Measurements from ENCODE around the gene PCSK2. TPM values are rescaled to one million over a fixed set of nuclear protein-coding genes. Genes with fewer than 3 reads are reported as not detected.

Gene PCSK2
- total RNA-seq, 1 donor from 2014 or later = not detected

DNA sequence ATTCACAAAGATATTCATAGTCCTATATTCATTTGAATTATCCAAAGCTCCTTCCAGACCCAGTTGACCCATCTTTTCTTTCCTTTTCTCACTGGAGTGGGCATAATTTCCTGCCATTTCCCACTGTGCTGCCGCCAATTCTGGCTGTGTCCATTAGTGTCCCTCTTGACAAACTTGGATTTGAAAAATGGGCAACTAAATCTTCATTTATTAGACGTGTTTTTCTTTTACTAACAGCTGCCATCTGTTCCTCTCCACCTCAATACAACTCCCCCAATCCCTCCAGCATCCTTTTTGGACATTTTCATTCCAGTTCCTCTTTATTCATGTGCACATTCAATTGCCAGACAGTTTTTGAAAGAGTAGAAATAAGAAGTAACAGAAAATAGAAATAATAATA is 90.5 kb downstream of the PCSK2 start:
- Mint-ChIP-seq H3K36me3 (ENCODE audit: low read depth) (no peaks in the 10 kb centered on the region), H3K27ac (no peak overlapping the region), H3K9me3 (no peaks in the 10 kb centered on the region), H3K4me1 (ENCODE audit: low read depth) (no peaks in the 10 kb centered on the region), H3K4me3 (ENCODE audit: low read depth) (no peak overlapping the region), H3K27me3 (ENCODE audit: low read depth) (peaks cover 23% of the 10 kb centered on the region)
- intact Hi-C loops (cut with micrococcal nuclease) = no loop called here
- no peak for DNase-seq (ENCODE audit: low spot score)

DNA sequence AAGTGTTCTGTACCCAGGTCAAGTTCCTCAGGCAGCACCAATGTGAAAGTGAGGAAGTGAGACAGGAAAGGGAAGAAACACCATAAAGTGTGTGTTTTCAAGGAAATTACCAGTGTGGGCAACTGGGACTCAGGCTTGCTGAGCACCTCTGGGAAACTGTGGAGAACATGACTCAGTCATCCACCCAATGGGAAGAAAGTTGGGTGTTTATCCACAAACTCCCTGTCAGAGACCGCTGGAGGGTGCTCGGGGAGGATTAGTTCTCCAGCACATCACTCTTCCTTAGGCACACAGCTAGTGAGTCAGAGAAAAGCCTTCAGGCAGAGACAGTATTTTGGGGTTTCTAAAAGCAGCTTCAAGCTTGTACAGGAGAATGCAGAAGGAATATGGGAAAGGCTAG is 93.6 kb downstream of the PCSK2 start:
- DNase-seq (ENCODE audit: low spot score) = no peak
- H3K27ac Mint-ChIP-seq = no peak overlapping the region
- H3K4me1 Mint-ChIP-seq (ENCODE audit: low read depth) = no peaks in the 10 kb centered on the region
- no peaks in the 10 kb centered on the region for H3K9me3 Mint-ChIP-seq
- H3K27me3 Mint-ChIP-seq (ENCODE audit: low read depth) = peaks cover 18% of the 10 kb centered on the region
- intact Hi-C loops (cut with micrococcal nuclease) = no loop called here
- H3K36me3 Mint-ChIP-seq (ENCODE audit: low read depth) = no peaks in the 10 kb centered on the region
- no peak overlapping the region for H3K4me3 Mint-ChIP-seq (ENCODE audit: low read depth)

DNA sequence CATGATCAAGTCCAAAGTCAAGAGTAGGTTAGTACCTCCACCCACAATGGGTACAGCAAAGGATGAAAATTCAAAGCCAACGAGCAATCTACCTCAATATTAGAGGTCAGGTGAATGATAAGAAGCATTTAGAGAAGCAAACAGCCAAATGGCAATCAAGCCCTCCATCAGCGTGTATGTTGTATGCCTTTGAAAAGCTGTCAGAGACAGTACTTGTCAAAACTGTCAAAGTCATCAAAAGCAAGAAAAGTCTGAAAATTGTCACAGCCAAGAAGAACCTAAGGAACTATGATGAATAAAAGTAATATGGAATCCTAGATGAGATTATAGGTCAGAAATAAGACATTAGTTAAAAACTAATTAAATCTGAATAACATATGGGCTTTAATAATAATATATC is 99.3 kb downstream of the PCSK2 start:
- Mint-ChIP-seq H3K4me1 (ENCODE audit: low read depth) (no peaks in the 10 kb centered on the region), H3K36me3 (ENCODE audit: low read depth) (no peaks in the 10 kb centered on the region), H3K9me3 (no peaks in the 10 kb centered on the region), H3K27ac (no peak overlapping the region), H3K4me3 (ENCODE audit: low read depth) (no peak overlapping the region), H3K27me3 (ENCODE audit: low read depth) (peaks cover 8% of the 10 kb centered on the region)
- intact Hi-C loops (cut with micrococcal nuclease) = no loop called here
- DNase-seq (ENCODE audit: low spot score) = no peak

DNA sequence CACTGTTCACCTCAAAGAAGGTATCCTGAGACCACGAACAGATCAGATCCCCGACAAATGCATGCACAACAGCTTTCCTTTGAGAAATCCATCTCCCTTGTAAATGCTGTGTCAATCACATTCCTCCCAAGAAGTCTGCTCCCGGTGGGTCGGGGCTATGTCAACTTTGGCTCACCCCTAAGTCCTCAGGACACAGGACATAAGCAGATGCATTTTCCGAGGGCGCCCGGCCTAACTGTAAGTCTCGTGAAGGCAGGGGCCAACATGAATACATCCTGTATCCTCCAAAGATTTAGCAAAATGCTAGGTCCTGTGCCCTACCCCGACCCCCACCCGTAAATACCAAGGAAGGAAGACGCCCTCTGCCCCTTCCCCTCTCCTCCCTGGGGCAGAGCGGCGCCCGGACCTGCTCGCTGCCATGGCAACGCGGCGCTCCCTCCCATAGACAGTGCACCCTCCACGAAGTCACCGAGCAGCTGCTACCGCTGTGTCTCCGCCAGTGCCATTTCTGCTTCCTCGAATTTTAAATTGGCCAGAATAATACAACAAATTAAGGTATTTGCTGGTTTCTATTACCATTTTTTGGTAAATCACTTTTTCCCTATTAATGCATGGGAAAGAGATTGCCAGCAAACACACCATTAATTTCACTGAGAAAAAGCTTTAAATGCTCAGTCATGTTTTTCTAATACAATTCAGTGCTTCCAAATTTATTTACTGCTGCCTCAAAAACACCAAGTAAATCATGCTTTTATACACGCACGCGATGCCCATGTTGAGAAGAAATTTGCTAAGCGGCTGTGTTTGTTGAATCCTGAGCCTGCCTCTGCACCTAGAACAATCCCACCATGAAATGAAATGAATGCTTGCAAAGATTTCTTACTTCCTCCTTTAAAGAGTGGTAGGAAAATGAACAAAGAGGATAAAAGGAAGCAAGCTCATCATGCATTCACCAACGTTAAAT is 100.6 kb downstream of the PCSK2 start:
- no peak for DNase-seq (ENCODE audit: low spot score)
- Mint-ChIP-seq H3K4me3 (ENCODE audit: low read depth) (no peak overlapping the region), H3K36me3 (ENCODE audit: low read depth) (no peaks in the 10 kb centered on the region), H3K27ac (no peak overlapping the region), H3K4me1 (ENCODE audit: low read depth) (no peaks in the 10 kb centered on the region), H3K27me3 (ENCODE audit: low read depth) (peaks cover 8% of the 10 kb centered on the region), H3K9me3 (no peaks in the 10 kb centered on the region)
- intact Hi-C loops (cut with micrococcal nuclease) = no loop called here

DNA sequence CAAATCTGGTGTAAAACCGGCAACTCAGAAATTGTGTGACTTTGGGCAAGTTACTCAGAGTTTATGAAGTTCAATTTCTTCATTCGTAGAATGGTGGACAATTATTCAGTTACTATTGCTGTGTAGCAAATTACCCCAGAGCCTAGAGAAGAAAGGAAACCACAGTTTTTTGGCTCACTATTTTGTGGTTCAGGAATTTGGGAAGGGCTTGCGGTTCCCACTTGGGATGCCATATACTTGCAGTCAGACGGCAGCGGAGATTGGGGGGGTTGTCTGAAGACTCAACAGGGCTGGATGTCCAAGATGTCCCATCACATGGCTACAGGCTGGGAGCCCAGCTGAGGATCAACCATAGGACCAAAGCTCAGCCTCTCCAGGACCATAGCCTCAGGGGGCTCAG is 108.1 kb downstream of the PCSK2 start:
- no peaks in the 10 kb centered on the region for H3K9me3 Mint-ChIP-seq
- H3K36me3 Mint-ChIP-seq (ENCODE audit: low read depth) = no peaks in the 10 kb centered on the region
- no peaks in the 10 kb centered on the region for H3K4me1 Mint-ChIP-seq (ENCODE audit: low read depth)
- H3K4me3 Mint-ChIP-seq (ENCODE audit: low read depth) = no peak overlapping the region
- intact Hi-C loops (cut with micrococcal nuclease) = no loop called here
- H3K27ac Mint-ChIP-seq = no peak overlapping the region
- no peak for DNase-seq (ENCODE audit: low spot score)
- H3K27me3 Mint-ChIP-seq (ENCODE audit: low read depth) = no peaks in the 10 kb centered on the region

DNA sequence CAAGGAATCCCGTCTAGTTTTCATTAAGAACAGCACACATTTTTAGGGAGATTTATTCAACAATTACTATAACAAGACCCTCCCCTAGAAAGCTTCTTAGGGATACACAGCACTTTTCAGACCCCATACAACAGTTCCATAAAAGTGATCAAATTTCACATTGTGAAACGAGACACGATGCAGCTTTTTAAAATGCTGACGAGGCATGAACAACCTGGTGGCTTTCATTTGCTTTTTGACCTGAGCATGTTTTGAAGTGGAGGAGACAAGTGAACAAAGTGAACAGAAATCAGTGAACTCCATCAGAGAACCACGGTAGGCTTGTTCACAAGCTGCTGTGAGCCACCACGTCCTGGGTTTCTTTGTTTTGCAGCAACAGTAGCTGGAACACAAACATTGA is 112.2 kb downstream of the PCSK2 start:
- no peaks in the 10 kb centered on the region for H3K4me1 Mint-ChIP-seq (ENCODE audit: low read depth)
- DNase-seq (ENCODE audit: low spot score) = no peak
- no peaks in the 10 kb centered on the region for H3K9me3 Mint-ChIP-seq
- H3K27me3 Mint-ChIP-seq (ENCODE audit: low read depth) = no peaks in the 10 kb centered on the region
- H3K36me3 Mint-ChIP-seq (ENCODE audit: low read depth) = no peaks in the 10 kb centered on the region
- intact Hi-C loops (cut with micrococcal nuclease) = no loop called here
- H3K4me3 Mint-ChIP-seq (ENCODE audit: low read depth) = no peak overlapping the region
- no peak overlapping the region for H3K27ac Mint-ChIP-seq

DNA sequence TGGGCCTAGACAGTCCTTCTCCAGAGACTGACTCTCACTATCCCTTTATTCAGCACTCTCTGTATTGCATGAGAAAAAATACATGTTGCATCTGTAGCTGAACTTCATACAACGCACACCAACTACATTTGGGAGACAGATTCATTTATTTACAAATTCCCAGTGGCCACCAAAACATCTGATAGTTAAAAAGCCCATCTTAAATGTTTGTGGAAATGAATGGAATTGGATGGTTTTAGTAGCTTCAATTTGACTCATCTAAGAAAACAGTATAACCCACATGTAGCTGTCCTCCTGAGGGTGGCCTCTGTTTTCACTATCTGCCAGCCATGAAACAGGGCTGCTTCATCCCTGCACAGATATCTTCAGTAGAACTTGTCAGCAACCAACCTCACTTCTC is 116.3 kb downstream of the PCSK2 start:
- no peaks in the 10 kb centered on the region for H3K27me3 Mint-ChIP-seq (ENCODE audit: low read depth)
- no peak overlapping the region for H3K4me3 Mint-ChIP-seq (ENCODE audit: low read depth)
- no peak for DNase-seq (ENCODE audit: low spot score)
- H3K27ac Mint-ChIP-seq = no peak overlapping the region
- no peaks in the 10 kb centered on the region for H3K36me3 Mint-ChIP-seq (ENCODE audit: low read depth)
- no peaks in the 10 kb centered on the region for H3K9me3 Mint-ChIP-seq
- intact Hi-C loops (cut with micrococcal nuclease) = no loop called here
- no peaks in the 10 kb centered on the region for H3K4me1 Mint-ChIP-seq (ENCODE audit: low read depth)

DNA sequence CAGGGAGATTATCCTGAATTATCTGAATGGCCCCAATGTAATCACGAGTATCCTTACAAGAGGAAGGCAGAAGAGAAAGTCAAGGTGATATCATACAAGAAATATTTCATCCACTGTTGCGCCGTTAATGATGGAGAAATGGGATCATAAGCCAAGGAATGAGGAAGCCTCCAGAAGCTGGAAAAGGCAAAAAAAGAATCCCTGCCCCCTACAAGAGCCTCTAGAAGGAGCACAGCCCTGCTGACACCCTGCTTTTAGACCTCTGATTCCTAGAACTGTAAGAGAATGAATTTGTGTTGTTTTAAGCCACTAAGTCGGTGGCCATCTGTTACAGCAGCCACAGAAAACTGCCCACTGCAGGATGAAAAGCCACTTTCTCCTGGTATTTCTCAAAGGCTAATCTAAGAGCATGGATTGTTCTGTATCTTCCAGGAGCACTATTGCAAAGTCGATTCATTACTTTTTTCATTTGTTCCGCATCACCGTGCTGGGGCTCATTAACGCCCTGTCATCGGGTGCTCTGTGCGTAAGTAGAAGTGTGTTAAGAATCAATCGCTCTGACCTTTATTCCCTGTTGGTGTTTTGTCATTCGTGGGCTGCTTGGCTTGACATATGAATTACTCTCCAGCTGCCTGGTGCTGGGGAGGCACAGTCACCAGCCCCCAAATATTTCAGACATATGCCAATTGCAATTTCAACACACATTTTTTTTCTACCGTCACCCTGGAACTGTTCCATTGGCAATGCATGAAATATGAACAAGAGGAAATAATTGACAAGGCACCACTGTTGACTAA is 117.0 kb downstream of the PCSK2 start:
- DNase-seq (ENCODE audit: low spot score) = no peak
- intact Hi-C loops (cut with micrococcal nuclease) = no loop called here
- Mint-ChIP-seq H3K36me3 (ENCODE audit: low read depth) (no peaks in the 10 kb centered on the region), H3K4me1 (ENCODE audit: low read depth) (no peaks in the 10 kb centered on the region), H3K27ac (no peak overlapping the region), H3K4me3 (ENCODE audit: low read depth) (no peak overlapping the region), H3K9me3 (no peaks in the 10 kb centered on the region), H3K27me3 (ENCODE audit: low read depth) (no peaks in the 10 kb centered on the region)

DNA sequence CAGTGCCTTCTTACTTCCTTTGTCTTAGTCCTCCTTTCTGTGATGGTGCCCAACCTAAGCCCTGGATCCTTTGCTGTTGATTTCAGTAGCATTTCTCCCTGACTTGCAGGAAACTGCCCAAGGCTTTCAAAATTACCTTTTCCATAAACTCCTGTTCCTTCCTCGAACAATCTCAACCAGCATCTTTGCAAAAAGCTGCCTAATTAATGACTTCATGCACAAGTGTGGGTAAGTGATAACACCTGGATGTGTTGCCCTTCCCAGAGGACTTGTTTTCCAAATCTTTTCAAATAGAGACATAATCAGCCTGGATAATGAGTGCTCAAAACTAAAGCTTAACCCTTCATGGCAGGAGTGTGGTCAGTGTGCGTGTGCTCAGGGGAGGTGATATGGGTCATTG is 118.0 kb downstream of the PCSK2 start:
- Mint-ChIP-seq H3K4me1 (ENCODE audit: low read depth) (no peaks in the 10 kb centered on the region), H3K36me3 (ENCODE audit: low read depth) (no peaks in the 10 kb centered on the region), H3K4me3 (ENCODE audit: low read depth) (no peak overlapping the region), H3K27ac (no peak overlapping the region), H3K9me3 (no peaks in the 10 kb centered on the region), H3K27me3 (ENCODE audit: low read depth) (no peaks in the 10 kb centered on the region)
- no peak for DNase-seq (ENCODE audit: low spot score)
- intact Hi-C loops (cut with micrococcal nuclease) = no loop called here

DNA sequence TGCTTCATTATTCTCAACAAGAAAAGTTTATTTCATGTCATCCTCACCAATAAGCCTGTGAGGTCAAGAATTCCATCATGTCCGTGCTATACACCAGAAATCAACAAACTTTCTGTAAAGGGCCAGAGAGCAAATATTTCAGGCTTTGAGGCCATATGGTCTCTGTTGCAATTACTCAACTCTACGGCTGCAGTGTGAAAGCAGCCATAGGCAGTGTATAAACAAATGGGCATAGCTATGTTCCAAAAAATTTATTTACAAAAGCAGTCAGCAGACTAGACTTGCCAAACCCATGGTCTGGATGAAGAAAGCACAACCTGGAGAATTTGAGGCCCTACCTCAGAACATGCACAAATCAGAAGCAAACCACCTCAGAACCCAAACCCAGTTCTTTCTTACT is 118.5 kb downstream of the PCSK2 start:
- intact Hi-C loops (cut with micrococcal nuclease) = no loop called here
- Mint-ChIP-seq H3K27me3 (ENCODE audit: low read depth) (no peaks in the 10 kb centered on the region), H3K4me1 (ENCODE audit: low read depth) (no peaks in the 10 kb centered on the region), H3K4me3 (ENCODE audit: low read depth) (no peak overlapping the region), H3K9me3 (no peaks in the 10 kb centered on the region), H3K27ac (no peak overlapping the region), H3K36me3 (ENCODE audit: low read depth) (no peaks in the 10 kb centered on the region)
- DNase-seq (ENCODE audit: low spot score) = no peak

DNA sequence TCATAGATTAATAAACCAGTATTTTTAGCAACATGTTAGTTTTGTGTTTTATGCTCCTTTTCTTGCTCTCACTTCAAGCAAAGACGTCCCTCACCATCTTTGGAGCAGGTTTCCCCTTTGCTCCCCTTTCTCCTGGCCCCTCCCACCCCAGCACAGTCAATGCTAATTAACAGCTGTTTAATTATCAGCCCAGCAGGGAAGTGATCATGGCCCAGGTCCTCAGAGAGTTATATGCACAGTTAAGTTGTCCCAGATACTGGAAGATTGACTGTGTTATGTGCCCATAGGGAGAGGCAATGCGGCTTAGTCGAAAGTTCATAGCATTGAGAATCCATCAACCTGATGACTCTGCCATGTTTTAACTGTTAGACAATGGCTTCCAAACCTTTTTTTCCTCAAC is 123.5 kb downstream of the PCSK2 start:
- no peak for DNase-seq (ENCODE audit: low spot score)
- Mint-ChIP-seq H3K4me3 (ENCODE audit: low read depth) (no peak overlapping the region), H3K27ac (no peak overlapping the region), H3K27me3 (ENCODE audit: low read depth) (no peaks in the 10 kb centered on the region), H3K9me3 (no peaks in the 10 kb centered on the region), H3K4me1 (ENCODE audit: low read depth) (no peaks in the 10 kb centered on the region), H3K36me3 (ENCODE audit: low read depth) (no peaks in the 10 kb centered on the region)
- intact Hi-C loops (cut with micrococcal nuclease) = no loop called here

DNA sequence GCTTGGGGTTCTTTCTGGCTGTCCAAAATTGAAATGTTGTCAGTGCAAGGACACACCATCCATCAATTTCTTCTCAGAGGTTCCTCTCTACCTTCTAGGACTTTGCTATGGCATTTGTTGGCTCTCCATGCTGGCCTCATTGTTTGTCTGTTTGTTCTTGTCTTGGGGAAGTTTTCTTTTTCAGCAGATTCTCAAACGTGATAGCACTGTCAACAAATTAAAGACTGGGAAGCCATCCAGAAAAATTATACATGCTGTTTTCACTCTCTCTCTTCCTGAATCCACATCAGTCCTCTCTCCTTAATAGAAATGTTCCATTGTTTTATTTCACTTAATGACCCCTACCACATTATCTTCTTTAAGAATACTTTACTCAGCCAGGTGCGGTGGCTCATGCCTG is 130.4 kb downstream of the PCSK2 start:
- no peak overlapping the region for H3K27ac Mint-ChIP-seq
- H3K4me1 Mint-ChIP-seq (ENCODE audit: low read depth) = no peaks in the 10 kb centered on the region
- intact Hi-C loops (cut with micrococcal nuclease) = no loop called here
- H3K4me3 Mint-ChIP-seq (ENCODE audit: low read depth) = no peak overlapping the region
- no peaks in the 10 kb centered on the region for H3K9me3 Mint-ChIP-seq
- DNase-seq (ENCODE audit: low spot score) = no peak
- H3K36me3 Mint-ChIP-seq (ENCODE audit: low read depth) = no peaks in the 10 kb centered on the region
- H3K27me3 Mint-ChIP-seq (ENCODE audit: low read depth) = no peaks in the 10 kb centered on the region

DNA sequence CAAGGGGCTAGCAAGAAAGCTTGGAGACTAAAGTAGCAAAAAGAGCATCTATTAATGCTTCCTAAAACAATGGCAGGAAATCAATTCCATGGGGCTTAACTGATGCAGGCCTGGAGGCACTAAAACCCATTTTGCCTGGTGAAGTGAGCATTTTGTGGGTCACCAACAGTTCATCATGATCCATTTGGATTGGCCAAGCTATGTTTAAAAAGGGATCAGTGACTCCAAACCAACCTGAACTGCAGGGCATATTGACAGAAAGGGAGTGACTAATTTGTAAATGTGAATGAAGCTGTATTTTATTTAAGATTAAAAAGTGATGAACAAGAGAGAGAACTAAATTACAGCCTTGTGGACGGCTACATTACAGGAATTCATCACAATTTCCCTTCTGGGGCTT is 132.0 kb downstream of the PCSK2 start:
- H3K27ac Mint-ChIP-seq = no peak overlapping the region
- H3K4me1 Mint-ChIP-seq (ENCODE audit: low read depth) = no peaks in the 10 kb centered on the region
- no peak overlapping the region for H3K4me3 Mint-ChIP-seq (ENCODE audit: low read depth)
- H3K9me3 Mint-ChIP-seq = no peaks in the 10 kb centered on the region
- DNase-seq (ENCODE audit: low spot score) = no peak
- H3K36me3 Mint-ChIP-seq (ENCODE audit: low read depth) = no peaks in the 10 kb centered on the region
- H3K27me3 Mint-ChIP-seq (ENCODE audit: low read depth) = no peaks in the 10 kb centered on the region
- intact Hi-C loops (cut with micrococcal nuclease) = no loop called here

Data from activated T-helper 2 cell treated with anti-CD3 and anti-CD28 coated beads, Interferon-gamma antibody, Interleukin-2, Interleukin-4, amounts not matched to agents 10 μg/mL and 5 μg/mL and 100 μg/mL, durations not matched to agents 14 hours and 24 hours and 36 hours (primary cell).